ENCODE results near the gene IGSF22. TPM values are rescaled to one million over a fixed set of nuclear protein-coding genes. Genes with fewer than 3 reads are reported as not detected.

Gene IGSF22
- total RNA-seq, 1 experiment from 2014 or later = not detected

DNA sequence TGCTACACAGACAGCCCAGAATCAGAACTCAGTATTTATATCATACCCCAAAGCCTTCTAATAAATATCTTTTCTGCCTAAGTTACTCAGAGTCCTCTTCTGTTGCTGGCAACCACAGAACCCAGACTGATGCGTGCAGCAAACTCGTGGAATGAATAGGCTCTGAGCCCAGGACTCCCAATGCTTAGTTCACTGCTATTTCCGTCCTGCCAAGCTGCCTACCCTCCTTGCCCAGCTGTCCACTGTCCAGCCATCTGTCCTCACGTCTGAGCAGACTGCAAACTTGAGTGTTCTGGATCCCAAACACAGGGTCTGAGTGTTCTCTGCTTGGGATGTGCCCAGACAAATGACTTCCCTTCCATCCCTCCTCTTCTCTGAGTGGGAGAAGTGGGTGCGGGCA, 46.2 kb upstream of the IGSF22 start:
- Mint-ChIP-seq H3K27ac (ENCODE audit: unreplicated experiment) (no peak overlapping the region), H3K36me3 (ENCODE audit: insufficient read depth, unreplicated experiment) (no peaks in the 10 kb centered on the region), H3K27me3 (ENCODE audit: unreplicated experiment) (peaks cover 28% of the 10 kb centered on the region), H3K9me3 (ENCODE audit: low read depth, unreplicated experiment) (no peaks in the 10 kb centered on the region), H3K4me1 (ENCODE audit: low read depth, unreplicated experiment) (peaks cover 17% of the 10 kb centered on the region), H3K4me3 (ENCODE audit: low read depth, unreplicated experiment) (no peak overlapping the region)
- intact Hi-C loops (cut with micrococcal nuclease; ENCODE audit: unreplicated experiment) = no loop called here
- TF ChIP-seq, protein P1, sequence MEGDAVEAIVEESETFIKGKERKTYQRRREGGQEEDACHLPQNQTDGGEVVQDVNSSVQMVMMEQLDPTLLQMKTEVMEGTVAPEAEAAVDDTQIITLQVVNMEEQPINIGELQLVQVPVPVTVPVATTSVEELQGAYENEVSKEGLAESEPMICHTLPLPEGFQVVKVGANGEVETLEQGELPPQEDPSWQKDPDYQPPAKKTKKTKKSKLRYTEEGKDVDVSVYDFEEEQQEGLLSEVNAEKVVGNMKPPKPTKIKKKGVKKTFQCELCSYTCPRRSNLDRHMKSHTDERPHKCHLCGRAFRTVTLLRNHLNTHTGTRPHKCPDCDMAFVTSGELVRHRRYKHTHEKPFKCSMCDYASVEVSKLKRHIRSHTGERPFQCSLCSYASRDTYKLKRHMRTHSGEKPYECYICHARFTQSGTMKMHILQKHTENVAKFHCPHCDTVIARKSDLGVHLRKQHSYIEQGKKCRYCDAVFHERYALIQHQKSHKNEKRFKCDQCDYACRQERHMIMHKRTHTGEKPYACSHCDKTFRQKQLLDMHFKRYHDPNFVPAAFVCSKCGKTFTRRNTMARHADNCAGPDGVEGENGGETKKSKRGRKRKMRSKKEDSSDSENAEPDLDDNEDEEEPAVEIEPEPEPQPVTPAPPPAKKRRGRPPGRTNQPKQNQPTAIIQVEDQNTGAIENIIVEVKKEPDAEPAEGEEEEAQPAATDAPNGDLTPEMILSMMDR (IDR thresholded peaks at IDR 0.05; ENCODE audit: unreplicated experiment) = no peak
- CTCF ChIA-PET = no interaction called here
- no TSS peak for BruUV-seq (replicated peaks)
- DNase-seq = no peak

DNA sequence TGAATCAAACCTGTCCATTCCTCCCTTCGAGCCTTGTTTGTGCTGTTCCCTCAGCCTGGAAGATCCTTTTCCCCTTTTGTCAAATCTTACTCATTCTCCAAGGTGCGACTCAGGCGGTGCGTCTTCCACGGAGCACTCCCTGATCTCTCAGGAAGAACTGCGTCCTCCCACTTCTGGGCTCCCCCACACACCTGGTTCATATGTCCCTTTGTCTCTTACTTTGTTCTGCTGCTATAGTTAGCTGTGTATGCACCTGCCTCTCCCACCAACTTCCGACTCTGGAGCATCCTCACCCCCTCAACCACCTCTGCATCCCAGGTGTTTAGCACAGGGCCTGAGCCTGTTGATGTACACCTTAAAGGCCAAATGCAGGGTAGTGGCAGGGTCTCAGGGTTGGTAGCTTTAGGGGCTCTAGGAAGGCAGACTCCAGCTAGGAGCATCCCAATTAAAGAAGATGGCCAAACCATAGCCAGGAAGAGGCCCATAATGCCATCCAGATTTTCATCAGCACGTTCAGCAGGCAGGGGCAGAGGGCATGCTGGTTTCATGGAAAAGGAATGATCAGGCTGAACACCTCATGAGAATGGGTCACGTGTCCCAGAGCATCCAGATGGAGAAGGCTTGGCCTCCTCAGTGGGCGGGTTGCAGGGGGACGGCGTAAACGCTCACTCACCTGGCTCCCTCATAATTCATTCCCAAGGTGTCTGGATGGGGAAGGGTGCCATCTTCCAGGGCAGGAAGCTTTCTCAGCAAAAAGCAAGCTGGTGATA, 45.5 kb upstream of the IGSF22 start:
- intact Hi-C loops (cut with micrococcal nuclease; ENCODE audit: unreplicated experiment) = no loop called here

DNA sequence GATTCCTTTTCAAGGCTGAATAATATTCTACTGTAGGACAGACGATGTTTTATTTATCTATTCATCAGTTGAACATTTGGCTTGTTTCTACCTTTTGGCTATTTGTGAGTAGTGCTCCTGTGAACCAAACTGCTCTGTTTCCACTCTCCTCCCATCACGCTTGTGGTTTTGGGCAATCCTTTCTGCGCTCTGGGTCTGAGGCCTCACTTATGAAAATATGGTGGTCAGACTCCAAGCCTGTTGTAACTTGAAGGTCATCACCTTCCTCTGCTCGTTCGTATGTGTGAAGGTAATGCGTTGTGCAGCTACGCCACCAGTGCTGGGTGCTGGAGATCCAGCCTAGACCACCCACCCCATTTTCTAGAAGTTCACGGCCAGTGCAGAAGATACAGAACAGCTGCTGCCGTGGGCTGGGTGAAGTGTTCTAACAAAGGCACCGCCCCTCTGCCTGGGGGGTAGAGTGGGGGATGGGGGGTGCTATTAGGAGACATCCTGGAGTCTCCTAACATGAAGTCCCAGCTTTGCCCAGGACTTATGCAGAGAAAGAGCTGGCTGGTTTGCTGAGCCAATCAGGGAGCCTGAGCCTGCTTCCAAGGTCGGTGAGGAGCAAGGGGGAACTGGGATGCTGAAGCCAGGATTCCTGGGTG, 44.6 kb upstream of the IGSF22 start:
- intact Hi-C loops (cut with micrococcal nuclease; ENCODE audit: unreplicated experiment) = no loop called here
- CTCF ChIA-PET = interaction anchor here (0.5 kb wide), 1 partner anchor 9 kb away, joined by 3 read pairs; no protein-coding TSS in a partner anchor
- TF ChIP-seq, protein P1 (IDR thresholded peaks at IDR 0.05; ENCODE audit: unreplicated experiment) = no peak
- DNase-seq = no peak
- Mint-ChIP-seq H3K36me3 (ENCODE audit: insufficient read depth, unreplicated experiment) (no peaks in the 10 kb centered on the region), H3K9me3 (ENCODE audit: low read depth, unreplicated experiment) (no peaks in the 10 kb centered on the region), H3K27me3 (ENCODE audit: unreplicated experiment) (peaks cover 28% of the 10 kb centered on the region), H3K4me3 (ENCODE audit: low read depth, unreplicated experiment) (no peak overlapping the region), H3K27ac (ENCODE audit: unreplicated experiment) (peak overlapping the region; percentile 70), H3K4me1 (ENCODE audit: low read depth, unreplicated experiment) (peaks cover 17% of the 10 kb centered on the region)
- no TSS peak for BruUV-seq (replicated peaks)

More for the DNA sequence above, 45.5 kb upstream of the IGSF22 start:
- TF ChIP-seq, protein P1 (IDR thresholded peaks at IDR 0.05; ENCODE audit: unreplicated experiment) = no peak
- Mint-ChIP-seq H3K27ac (ENCODE audit: unreplicated experiment) (no peak overlapping the region), H3K36me3 (ENCODE audit: insufficient read depth, unreplicated experiment) (no peaks in the 10 kb centered on the region), H3K4me3 (ENCODE audit: low read depth, unreplicated experiment) (no peak overlapping the region), H3K4me1 (ENCODE audit: low read depth, unreplicated experiment) (peaks cover 17% of the 10 kb centered on the region), H3K9me3 (ENCODE audit: low read depth, unreplicated experiment) (no peaks in the 10 kb centered on the region), H3K27me3 (ENCODE audit: unreplicated experiment) (peaks cover 28% of the 10 kb centered on the region)
- no TSS peak for BruUV-seq (replicated peaks)
- CTCF ChIA-PET = interaction anchor here (0.5 kb wide), 1 partner anchor 8 kb away, joined by 3 read pairs; no protein-coding TSS in a partner anchor
- DNase-seq = no peak

DNA sequence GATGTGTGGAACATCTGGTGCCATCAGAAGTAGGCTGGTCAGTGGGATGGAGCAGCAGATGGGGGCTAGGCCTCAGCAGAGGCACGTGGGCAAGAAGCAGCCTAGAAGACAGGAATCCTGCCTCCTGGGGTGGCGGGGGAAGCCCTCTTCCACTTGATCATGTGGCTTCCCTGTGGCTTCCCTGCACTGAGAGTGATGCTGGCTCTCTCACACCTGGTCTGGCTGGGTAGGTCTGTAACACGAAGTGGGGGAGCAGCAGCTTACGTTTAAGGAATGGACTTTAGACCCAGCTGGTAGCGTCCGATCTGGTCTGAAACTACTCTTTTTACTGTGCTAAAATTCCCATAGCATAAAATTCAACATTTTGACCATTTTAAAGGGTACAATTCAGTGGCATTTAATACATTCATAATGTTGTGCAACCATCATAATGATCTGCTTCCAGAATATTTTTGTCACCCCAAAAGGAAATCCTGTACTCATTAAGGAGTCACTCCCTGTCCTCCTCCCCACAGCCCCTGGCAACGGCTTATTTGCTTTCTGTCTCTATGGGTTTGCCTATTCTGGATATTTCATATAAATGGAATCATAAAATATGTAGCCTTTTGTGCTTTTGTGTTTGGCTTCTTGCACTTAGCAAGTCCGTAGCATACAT, 43.9 kb upstream of the IGSF22 start:
- H3K27me3 Mint-ChIP-seq (ENCODE audit: unreplicated experiment) = peaks cover 28% of the 10 kb centered on the region
- peak; percentile 65 for DNase-seq
- H3K36me3 Mint-ChIP-seq (ENCODE audit: insufficient read depth, unreplicated experiment) = no peaks in the 10 kb centered on the region
- peaks cover 17% of the 10 kb centered on the region for H3K4me1 Mint-ChIP-seq (ENCODE audit: low read depth, unreplicated experiment)
- no peaks in the 10 kb centered on the region for H3K9me3 Mint-ChIP-seq (ENCODE audit: low read depth, unreplicated experiment)
- intact Hi-C loops (cut with micrococcal nuclease; ENCODE audit: unreplicated experiment) = no loop called here
- CTCF ChIA-PET = interaction anchor here (0.5 kb wide), 1 partner anchor 291 kb away, joined by 4 read pairs; no protein-coding TSS in a partner anchor
- H3K4me3 Mint-ChIP-seq (ENCODE audit: low read depth, unreplicated experiment) = no peak overlapping the region
- H3K27ac Mint-ChIP-seq (ENCODE audit: unreplicated experiment) = peak overlapping the region; percentile 70
- no TSS peak for BruUV-seq (replicated peaks)
- TF ChIP-seq, protein P1 (IDR thresholded peaks at IDR 0.05; ENCODE audit: unreplicated experiment) = no peak
